Tibial artery (tissue), 4 donors: ENCODE results near the gene COPE.

ENCODE experiments used
- DNase-seq, 2 donors: peaks; one replicate each; pipeline ENCODE4 v3.0.0-alpha.2; 2019
- H3K27ac ChIP-seq, 2 donors: fragments of 200-600 bp; sonication (generic) in 1 of 2; 1 replicate in 1 of 2; 2 replicates in 1 of 2; pipeline ENCODE4 v1.5.1; 2018 to 2019; ENCODE audit warnings: mild to moderate bottlenecking in 1 of 2
- H3K27me3 ChIP-seq, 2 donors: fragments of 200-600 bp; sonication (generic) in 1 of 2; one replicate each; pipeline versions ENCODE4 v1.5.1 to v1.6.0; 2016 to 2019
- H3K36me3 ChIP-seq, 3 donors: fragments of 200-600 bp; sonication (generic) in 2 of 3; one replicate each; pipeline ENCODE4 v1.5.1; 2016 to 2019; ENCODE audit warnings: mild to moderate bottlenecking in 2 of 3
- H3K4me1 ChIP-seq, 4 donors: fragments of 200-600 bp; sonication (generic) in 2 of 4; 1 replicate in 3 of 4; 2 replicates in 1 of 4; pipeline ENCODE4 v1.5.1; 2016 to 2019
- H3K4me3 ChIP-seq, 2 donors: fragments of 200-600 bp; sonication (generic) in 1 of 2; 1 replicate in 1 of 2; 2 replicates in 1 of 2; pipeline ENCODE4 v1.5.1; 2018 to 2019; ENCODE audit warnings: mild to moderate bottlenecking in 2 of 2
- H3K9me3 ChIP-seq, 3 donors: fragments of 200-600 bp; sonication (generic) in 1 of 3; one replicate each; pipeline ENCODE4 v1.5.1; 2016 to 2019
- intact Hi-C: fragments of 100-400 bp; cut with DNase I; formaldehyde crosslinking; loops from one replicate; pipeline ENCODE4 v1.15.0; 2023; ENCODE audit warnings: low total_unique reads
- TF ChIP-seq, protein P1 (sequence below), 2 experiments: fragments of 200-600 bp in 1 of 2; fragments of 450-650 bp in 1 of 2; IDR thresholded peaks; one replicate each; pipeline ENCODE4 v1.5.1; 2017 to 2019; ENCODE audit warnings: antibody characterized with exemption in 2 of 2, mild to moderate bottlenecking in 1 of 2, moderate library complexity in 1 of 2

The COPE gene

DNA sequence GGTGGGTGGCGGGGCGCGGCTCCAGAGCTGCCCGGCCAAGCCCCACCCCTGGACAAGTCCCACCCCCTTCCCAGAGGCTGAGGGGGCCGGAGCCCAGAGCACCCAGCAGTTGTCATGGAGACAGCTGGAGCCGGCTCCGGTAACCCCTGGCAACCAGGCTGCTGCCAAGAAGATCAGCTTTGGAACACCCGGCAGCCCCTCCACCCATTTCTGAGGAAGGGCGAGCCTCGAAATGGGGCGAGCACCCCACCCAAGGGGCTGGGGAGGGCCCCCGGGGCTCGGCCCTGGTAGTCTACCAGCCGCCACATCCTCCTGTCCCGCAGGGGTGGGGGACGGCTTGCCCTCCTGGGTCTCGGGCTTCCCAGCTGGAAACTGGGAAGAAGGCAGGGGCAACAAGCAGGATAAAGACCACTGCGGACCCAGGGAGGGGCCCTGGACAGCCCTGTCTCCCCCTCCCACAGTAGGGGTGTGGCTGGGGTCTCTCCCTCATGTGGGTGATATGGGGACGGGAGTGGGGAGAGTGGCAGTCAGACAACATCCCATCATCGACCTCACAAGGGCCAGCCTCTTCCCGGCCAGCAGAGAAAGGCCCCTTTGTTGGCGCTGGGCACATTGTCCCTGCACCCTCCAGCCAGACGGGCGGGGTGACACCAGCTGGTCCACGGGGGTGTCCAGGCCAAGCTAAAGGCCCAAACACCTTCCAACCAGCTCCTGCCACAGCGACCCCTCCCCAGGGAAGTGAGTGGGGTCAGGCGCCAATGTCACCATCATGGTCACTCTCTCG is 24.7 kb downstream of the COPE start:
- H3K36me3 ChIP-seq: peaks cover 5 to 13% (median 11%) of the 10 kb centered on the region in 3 donors
- peak in 1 of 2 donors; percentile 61 for DNase-seq

DNA sequence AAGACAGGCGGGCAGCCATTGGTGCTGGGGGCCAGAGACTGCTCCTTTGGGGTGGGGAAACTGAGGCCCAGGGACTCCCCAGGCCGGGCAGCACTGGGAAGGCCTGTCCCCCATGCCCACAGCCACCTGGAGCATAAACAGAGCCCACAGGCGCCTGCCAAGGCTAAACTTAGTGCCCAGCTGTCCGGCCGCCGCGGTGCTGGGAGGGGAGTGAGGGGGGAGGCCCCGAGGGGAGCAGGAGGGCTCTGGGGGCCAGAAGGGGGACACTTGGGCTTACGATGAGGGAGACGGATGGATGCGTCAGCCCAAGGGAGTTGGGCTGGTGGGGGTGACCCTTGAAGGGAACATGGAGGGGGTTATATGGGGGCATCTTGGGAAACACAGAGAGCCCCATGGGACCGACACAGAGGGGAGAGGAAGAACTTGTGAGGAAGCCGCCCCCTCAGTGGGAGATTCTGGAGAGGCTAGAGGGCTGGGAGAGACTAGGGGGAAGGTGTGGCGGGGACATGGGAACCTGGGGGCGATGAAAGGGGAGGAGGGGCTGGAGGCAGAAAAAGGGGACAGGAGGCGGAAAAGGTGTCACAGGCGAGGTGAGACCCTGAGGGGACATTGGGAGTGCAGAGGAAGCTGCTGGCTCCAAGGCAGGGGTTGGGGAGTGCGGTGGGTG is 25.5 kb downstream of the COPE start:
- peaks cover 0 to 48% of the 10 kb centered on the region in 2 donors for H3K27me3 ChIP-seq
- H3K36me3 ChIP-seq: peaks cover 0 to 6% (median 4%) of the 10 kb centered on the region in 3 donors
- H3K9me3 ChIP-seq: no peaks in the 10 kb centered on the region
- intact Hi-C loops: no loop called here
- H3K27ac ChIP-seq: no peak overlapping the region
- DNase-seq: no peak
- H3K4me1 ChIP-seq: peaks cover 0 to 26% (median 24%) of the 10 kb centered on the region in 4 donors
- TF ChIP-seq, protein P1, sequence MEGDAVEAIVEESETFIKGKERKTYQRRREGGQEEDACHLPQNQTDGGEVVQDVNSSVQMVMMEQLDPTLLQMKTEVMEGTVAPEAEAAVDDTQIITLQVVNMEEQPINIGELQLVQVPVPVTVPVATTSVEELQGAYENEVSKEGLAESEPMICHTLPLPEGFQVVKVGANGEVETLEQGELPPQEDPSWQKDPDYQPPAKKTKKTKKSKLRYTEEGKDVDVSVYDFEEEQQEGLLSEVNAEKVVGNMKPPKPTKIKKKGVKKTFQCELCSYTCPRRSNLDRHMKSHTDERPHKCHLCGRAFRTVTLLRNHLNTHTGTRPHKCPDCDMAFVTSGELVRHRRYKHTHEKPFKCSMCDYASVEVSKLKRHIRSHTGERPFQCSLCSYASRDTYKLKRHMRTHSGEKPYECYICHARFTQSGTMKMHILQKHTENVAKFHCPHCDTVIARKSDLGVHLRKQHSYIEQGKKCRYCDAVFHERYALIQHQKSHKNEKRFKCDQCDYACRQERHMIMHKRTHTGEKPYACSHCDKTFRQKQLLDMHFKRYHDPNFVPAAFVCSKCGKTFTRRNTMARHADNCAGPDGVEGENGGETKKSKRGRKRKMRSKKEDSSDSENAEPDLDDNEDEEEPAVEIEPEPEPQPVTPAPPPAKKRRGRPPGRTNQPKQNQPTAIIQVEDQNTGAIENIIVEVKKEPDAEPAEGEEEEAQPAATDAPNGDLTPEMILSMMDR (IDR thresholded peaks at IDR 0.05): no peak
- no peak overlapping the region for H3K4me3 ChIP-seq

More for the DNA sequence above, 24.7 kb downstream of the COPE start:
- Histone ChIP-seq H3K4me3 (peak overlapping the region in 1 of 2 donors; percentile 43), H3K9me3 (no peaks in the 10 kb centered on the region), H3K4me1 (peaks cover 0 to 26% (median 24%) of the 10 kb centered on the region in 4 donors), H3K27ac (no peak overlapping the region), H3K27me3 (peaks cover 0 to 52% of the 10 kb centered on the region in 2 donors)
- intact Hi-C loops: no loop called here
- TF ChIP-seq, protein P1 (IDR thresholded peaks at IDR 0.05): no peak

DNA sequence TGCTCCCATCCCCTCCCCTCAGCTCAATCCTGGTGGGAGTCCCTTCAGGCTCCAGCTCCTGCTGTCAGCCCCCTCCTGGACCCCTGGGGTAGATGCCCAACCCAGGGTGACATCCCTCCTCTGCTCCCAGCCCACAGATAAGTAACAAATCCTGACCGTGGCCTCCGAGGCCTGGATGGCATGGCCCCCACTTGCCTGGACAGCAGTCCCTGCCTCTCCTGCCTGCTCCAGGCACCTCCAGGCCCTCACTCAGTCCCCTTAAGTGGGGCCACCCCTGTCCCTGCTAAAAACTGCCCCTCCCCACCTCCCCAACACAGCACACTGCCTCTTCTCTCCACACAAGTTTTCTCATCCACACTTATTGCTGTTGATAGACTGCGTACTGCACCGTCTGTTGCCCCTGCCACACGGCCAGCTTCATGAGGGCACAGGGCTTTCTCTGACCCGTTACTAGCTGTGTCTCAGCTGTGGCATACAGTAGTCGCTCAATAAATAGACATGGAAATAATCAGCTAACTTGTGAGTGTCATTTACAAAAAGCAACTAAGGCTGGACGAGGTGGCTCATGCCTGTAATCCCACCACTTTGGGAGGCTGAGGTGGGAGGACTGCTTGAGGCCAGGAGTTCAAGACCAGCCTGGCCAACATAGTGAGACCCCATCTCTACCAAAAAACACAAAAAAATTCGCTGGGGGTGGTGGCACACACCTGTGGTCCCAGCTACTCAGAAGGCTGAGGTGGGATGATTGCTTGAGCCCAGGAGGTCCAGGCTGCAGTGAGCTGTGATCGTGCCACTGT is 29.0 kb downstream of the COPE start:
- intact Hi-C loops: no loop called here
- Histone ChIP-seq H3K4me3 (no peak overlapping the region), H3K27me3 (peaks cover 0 to 20% of the 10 kb centered on the region in 2 donors), H3K4me1 (peaks cover 0 to 13% (median 12%) of the 10 kb centered on the region in 4 donors), H3K36me3 (no peaks in the 10 kb centered on the region), H3K9me3 (no peaks in the 10 kb centered on the region), H3K27ac (no peak overlapping the region)
- TF ChIP-seq, protein P1 (IDR thresholded peaks at IDR 0.05): no peak
- DNase-seq: no peak

DNA sequence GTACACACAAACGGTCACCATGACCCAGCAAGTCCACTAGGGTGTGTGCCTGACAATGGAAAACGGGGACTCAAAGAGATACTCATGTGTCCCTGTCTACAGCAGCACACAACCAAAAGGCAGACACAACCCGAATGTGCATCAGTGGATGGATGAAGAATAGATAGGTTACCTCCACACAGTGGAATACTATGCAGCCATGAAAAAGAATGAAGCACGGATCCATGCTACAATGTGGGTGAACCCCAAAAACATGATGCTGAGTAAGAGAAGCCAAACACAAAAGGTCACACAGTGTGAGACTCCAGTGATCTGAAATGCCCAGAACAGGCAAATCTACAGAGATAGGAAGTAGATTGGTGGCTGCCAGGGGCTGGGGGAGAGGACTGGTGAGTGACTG is 32.2 kb downstream of the COPE start:
- DNase-seq: no peak
- Histone ChIP-seq H3K4me1 (no peaks in the 10 kb centered on the region), H3K27me3 (no peaks in the 10 kb centered on the region), H3K36me3 (no peaks in the 10 kb centered on the region), H3K4me3 (no peak overlapping the region), H3K9me3 (no peaks in the 10 kb centered on the region), H3K27ac (no peak overlapping the region)
- TF ChIP-seq, protein P1 (IDR thresholded peaks at IDR 0.05): no peak
- intact Hi-C loops: no loop called here

DNA sequence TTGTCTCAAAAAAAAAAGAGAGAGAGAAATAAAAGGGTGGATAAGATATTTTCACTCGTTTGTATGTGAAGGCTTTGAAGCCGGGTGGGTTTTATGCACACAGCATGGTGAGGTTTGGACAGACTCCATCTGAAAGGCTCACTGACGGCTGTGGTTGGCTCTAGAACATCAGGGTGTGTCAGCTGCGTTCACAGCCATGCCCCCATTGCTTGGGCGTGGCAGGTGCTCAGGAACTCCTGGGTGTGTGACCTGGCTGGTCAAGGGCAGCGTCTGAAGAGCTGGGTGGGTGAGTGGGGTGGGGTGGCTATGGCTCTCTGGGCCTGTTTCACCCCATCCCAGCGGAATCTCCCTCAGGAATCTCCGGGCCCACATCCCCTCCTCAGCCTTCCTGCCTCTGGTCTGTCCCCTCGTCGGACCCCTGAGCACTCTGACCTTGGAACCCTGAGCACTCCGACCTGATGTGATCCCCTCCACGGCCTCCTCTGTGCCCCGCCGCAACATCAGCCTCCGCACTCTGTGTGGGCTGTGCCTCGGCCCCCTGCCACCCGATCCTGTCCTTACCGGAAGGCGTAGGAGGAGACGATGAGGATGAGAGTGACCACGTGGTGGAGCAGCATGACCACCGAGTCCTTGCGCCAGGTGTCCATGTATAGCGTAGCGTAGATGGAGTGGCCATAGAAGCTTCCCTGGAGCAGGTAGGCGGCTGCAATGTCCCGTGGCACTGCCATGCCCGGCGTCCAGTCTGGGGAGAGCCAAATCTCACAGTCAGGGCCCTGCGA is 35.5 kb downstream of the COPE start:
- Histone ChIP-seq H3K4me1 (no peaks in the 10 kb centered on the region), H3K36me3 (no peaks in the 10 kb centered on the region), H3K9me3 (no peaks in the 10 kb centered on the region), H3K27me3 (no peaks in the 10 kb centered on the region), H3K4me3 (no peak overlapping the region), H3K27ac (no peak overlapping the region)
- DNase-seq: no peak
- TF ChIP-seq, protein P1 (IDR thresholded peaks at IDR 0.05): no peak
- intact Hi-C loops: no loop called here
